ENCODE data around the gene SEC11C. TPM values are rescaled to one million over a fixed set of nuclear protein-coding genes. Genes with fewer than 3 reads are reported as not detected.

The SEC11C gene
- total RNA-seq, 1 donor from 2014 or later: 58.7 TPM

DNA sequence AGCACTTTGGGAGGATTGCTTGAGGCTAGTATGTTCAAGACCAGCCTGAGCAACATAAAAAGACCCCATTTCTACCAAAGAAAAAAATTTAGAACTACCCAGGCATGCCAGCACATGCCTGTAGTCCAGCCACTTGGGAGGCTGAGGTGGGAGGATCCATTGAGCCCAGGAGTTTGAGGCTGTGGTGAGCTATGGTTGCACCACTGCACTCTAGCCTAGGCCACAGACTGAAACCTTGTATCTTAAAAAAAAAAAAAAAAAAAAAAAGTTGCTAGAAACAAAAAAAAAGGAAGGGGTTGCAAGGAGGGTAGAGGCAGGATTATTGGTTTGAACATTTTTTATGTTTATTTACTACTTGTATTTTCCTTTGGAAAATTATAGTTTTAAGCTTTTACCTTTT, 4.8 kb downstream of the SEC11C start:
- no peak for DNase-seq (ENCODE audit: low spot score)

DNA sequence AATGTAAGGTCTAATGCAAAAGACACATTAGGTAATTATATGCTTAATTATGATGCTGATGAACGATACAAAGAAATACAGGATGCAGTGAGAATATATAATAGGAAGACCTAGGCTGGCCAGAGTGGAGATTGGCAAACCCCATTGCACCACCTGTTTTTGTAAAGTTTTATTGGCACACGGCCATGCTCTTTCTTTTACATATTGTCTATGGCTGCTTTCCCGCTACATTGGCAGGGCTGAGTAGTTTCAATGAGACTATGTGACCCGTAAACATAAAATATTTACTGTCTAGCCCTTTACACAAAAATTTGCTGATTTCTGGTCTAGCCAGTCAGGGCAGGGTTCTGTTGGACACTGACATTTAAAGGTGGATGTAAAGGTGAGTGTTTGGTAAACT, 5.4 kb downstream of the SEC11C start:
- DNase-seq (ENCODE audit: low spot score): no peak

DNA sequence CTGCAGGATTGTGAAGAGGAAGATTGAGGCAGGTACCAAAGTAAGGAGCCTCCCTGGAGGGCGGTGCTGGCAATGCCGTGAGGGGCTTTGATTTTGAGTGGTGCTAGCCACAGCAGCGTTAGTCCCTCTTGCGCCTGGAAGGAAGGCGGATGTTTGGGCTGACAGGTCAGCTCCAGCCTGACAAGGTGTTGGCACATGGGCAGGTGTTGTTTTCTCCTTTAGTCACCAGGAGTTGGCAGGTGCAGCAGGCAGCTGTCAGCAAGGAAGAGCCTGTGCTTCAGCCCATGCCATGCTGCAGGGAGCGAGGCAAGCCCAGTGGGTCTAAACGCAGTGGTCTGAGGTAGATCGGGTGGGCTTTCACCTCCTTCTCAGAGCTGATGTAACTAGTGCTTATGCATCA, 8.5 kb downstream of the SEC11C start:
- DNase-seq (ENCODE audit: low spot score): no peak

DNA sequence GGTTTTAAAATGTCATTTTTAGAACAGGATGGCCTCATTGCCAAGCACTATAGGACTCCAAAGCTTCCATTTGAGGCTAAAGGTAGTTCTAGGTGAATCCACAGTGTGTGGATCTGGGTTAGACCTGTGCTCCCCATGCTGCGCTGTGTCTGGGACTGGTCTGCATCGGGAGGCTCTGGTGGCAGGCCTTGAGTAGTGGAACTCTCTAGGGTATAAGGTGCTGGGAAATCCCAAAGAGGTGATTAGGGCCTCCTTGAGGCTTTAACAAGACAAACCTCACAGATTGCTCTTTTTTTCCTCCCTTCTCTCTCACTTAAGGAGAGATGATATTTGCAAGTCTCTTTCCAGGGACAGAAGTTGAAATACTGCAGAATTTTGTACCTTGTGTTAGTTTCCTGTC, 9.3 kb downstream of the SEC11C start:
- no peak for DNase-seq (ENCODE audit: low spot score)

DNA sequence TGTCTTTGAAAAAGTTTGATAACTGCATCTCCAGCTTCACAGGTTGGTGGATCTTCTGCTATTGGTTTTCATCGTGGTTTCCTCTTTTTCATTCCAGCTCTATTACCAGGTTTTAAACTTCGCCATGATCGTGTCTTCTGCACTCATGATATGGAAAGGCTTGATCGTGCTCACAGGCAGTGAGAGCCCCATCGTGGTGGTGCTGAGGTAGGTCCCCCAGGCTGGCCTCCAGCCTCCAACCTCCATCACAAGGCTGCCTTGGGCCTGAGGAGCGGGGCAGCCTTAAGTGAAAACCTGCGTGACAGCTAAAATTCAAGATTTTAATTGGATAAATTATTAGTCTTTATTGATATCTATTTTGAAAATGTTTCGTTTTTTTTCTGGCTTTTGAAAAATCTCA, 9.7 kb downstream of the SEC11C start:
- no peak for DNase-seq (ENCODE audit: low spot score)

DNA sequence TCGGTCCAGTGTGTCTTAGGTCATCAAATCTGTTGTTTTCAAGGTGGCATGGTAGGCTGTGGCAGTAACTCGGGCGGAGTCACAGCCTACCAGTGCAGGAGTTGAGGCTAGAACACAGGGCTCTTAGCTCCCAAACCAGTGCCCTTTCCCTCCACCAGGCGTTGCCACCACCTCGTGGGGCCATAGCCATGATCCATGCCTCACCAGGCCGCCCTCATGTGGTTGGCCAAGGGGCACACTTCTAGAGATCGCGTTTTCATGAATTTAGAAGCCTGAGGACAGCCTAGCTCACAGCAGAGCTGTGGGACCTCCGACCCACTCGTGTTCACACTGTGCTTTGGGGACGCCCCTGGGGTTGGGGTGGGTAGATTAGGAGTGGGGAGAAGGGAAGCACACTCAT, 10.6 kb downstream of the SEC11C start:
- no peak for DNase-seq (ENCODE audit: low spot score)

DNA sequence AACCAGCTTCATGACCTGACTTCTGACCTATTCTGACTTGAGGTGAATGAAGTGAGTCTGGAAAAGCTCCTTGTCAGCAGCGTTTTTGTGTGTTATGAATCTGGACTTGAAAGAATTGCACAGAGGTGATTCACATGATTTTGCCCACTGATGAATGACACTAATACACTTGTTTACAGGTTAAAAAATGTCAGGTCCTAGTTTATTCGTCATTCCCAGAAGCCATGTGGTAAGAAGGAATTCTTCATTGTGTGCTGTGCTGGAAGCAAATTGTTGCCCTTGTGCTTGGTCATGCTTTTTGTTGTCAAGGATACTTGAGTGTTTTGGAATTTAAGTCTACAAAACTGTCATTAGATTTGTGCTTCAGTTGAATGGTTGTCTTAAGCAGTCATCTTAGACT, 15.5 kb downstream of the SEC11C start:
- no peak for DNase-seq (ENCODE audit: low spot score)

DNA sequence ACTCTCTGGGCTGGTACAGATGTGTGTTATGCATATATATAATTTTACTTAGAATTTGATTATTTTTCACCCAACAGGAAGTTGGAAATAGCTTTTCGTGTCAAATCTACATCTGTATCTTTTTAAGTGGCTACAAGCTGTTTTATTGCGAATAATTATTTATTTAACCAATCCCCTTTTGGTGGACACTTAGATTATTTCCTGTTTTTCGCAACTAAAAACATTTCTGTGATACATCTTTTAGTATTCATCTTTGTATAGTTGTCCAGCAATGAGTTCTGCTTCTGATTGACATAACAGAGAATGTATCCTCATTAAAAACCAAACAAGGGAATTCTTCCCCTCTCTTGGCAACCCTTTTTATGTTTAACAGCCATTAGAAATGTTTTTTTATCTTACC, 16.6 kb downstream of the SEC11C start:
- DNase-seq (ENCODE audit: low spot score): no peak

DNA sequence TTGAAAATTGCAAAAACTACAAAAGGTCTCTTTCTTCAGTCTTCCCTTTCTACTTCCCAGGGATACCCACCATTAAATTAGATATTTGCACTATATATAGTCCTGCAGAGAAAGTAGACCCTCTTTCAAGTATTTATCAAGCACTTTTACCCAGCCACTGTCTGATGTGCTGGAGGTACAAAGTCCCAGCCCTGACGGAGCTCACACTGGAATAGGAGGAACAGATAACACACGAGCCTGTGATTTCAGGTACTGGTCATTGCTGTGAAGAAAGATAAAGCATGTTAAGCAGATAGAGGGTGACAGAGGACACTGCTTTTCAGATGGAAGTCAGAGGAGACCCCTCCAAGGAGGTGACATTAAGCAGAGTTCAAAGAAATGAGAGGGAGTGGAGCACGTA, 19.6 kb downstream of the SEC11C start:
- DNase-seq (ENCODE audit: low spot score): no peak

DNA sequence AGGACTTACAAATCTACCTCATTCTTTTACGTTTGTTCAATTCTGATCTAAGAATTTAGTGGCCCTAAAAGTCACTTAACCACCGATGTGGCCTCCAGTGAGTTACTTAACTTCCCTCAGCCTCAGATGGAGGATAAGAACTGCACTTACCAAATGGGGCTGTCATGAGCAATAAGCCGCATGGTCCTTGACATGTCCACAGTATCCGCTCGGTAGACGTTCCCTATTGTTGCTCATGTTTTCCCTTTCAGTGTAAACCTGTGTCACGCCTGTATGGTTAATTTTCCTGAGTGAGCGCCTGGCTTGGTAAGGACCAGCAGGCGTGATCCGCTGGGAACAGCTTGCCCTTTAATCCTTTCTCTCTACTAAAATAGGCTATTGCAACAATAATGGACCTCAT, 20.3 kb downstream of the SEC11C start:
- DNase-seq (ENCODE audit: low spot score): no peak

DNA sequence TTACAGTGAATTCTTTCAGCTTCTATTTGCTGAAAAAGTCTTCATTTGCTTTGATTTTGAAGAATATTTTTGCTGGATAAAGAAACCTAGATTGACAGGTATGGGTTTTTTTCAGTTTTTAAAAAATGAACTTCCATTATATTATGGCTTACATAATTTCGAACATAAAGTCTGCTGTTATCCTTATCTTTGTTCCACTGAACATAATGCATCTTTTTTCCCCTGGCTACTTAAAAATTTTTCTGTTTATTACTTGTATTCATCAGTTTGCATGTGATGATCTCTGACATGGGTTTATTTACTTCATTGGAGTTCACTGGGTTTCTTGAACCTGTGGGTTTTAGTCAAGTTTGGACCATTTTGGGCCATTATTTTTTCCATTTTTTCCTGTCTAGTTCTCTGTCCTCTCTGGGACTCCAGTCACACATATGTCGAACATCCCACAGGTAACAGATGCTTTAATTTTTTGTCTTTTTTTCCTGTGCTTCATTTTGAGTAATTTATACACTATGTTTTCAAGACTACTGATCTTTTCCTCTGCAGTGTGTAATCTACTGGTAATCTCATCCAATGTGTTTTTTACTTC, 33.1 kb downstream of the SEC11C start:
- no peak for DNase-seq (ENCODE audit: low spot score)

DNA sequence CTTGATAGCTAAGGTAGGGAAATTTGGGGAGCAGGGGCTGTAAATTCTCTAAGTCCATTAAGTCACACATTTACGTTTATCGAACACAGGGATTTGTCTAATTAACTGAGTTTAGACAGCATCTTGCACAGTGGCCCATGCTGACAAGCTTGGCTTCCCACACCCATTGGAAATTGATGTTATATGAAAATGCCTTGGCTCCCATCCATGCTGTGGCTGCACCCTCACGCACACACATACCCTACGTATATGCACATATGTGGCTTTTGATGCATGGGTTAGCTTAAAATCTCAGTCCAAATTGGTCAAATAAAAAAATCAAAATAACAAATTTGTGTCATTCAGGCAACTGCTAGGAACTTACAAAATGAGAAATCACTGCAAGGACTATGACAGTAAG, 37.8 kb downstream of the SEC11C start:
- DNase-seq (ENCODE audit: low spot score): no peak

DNA sequence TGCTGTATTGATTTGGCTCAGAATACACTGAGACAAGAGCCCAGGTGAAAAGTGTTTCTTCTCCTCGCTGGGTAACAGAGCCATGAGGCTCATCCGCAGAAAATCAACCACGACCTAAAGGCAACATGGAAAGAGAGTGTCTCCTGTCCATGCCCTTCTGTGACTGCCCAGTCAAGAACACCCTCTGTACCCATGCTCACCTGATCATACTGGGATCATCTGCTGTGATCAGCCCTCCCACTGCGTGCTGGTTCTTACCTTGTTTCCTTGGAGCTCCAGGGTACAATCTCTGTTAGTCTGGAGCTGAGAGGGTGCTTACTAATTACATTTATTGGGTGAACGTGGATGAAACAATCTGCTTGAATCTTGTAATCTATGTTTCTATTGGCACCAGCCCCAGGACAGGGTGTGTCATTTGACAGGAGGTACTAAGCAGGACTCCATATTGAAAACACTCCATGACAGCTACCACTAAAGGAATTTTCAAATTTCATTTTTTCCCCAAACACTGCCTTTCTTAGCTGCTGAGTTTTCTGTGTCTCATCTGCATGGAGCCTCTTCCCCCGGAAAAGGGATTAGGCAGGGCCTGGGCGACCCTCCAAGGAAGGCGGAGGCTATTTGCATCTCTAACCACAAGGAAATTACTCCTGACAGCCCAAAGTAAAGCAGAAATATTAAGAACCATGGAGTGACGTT, 40.6 kb downstream of the SEC11C start:
- no peak for DNase-seq (ENCODE audit: low spot score)

DNA sequence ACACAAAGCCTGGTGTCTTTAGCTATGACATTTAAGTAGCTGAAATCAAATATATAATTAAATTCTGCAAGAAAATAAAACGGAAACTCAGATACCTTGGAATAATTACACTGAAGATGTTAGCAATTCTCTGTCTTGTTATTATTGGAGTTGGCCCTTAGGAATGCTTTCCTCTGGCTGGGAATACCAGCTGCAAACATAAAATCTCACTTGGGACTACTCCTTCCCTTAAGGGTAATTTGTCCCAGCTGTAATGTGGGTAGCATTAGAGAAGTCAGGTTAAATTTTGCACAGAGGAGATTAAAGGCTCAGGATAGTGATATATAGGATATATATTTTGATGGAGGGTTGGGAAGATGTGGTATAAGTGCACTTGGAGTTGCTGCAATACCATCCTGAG, 43.0 kb downstream of the SEC11C start:
- no peak for DNase-seq (ENCODE audit: low spot score)

DNA sequence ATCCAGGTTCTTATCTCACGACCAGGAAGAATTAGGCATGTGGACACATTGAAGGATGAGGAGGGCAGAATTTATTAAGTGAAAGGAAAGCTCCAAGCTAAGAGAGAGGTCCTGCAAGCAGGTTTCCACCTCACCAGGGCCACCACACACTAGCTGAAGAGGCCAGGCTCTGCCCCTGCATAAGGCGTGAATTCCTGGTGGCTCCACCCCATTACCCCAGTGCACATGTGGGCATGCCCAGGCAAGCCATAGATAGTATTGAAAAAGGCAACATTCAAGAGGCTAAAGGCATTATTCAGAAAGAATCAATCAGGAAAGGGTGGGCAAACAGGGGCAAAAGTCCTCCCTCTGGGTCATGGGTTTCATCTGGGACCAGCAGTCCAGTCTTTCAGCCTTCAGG, 49.3 kb downstream of the SEC11C start:
- no peak for DNase-seq (ENCODE audit: low spot score)

DNA sequence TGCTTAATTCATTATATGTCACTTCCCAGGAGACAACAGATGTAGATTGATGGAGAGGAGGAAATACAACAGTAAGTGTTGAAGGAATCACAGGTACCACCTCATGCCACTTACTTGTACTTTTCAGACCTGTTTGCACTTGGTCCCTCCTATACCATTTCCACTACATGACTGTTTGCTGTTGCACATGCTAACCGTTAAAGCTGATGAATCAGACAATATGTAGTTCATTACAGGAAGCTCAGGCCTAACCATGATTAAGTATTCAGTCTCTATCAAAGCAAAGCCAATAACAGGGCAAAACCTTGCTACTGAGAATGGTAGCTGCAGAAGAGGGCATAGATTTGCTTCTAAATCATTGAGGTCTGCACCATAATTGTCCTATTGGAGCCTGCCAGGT, 50.1 kb downstream of the SEC11C start:
- DNase-seq (ENCODE audit: low spot score): no peak

DNA sequence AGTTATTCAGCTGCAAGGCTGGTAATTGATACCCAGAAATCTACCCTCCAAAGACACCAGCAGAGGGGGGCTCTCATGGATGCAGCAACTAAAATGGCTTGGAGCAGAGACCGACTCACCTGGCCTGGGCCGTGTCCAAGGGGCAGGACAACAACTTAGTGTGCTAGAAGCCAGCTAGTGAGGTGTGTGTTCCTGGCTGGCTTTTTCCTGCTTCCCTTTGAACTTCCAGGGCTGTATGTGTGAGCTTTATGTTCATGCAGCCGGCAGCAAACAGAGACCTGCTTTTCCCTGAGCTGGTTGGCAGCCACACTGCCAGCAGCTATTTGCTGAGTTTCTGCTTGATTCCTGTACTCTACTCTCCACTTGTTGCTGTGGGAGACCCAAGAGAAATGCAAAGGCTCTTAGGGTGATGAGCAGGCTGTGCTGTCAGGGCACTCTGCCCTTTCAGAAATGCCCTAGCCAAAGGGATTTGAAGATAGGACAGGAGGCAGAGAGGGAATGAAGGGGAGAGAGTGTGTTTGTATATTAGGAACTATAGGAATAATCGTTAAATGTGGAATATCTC, 56.6 kb downstream of the SEC11C start:
- no peak for DNase-seq (ENCODE audit: low spot score)

DNA sequence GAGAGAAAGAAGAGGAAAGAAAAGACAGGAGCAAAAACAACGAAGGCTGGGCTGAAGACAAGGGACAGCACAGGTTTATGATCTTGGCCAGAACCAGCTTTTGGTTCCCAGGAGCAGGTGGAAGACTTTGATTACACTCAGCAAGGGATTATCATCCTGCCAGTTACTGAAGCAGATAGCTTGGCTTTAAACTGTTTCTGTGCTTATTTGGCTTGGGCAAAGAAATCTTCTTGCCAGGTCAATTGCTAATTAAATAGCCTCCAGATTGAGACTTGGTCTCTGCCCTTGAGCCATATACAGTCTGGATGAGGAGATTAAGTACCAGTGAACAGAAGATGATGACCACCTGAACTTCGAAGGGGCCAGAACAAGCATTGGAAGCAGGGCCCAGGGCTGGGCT, 58.0 kb downstream of the SEC11C start:
- DNase-seq (ENCODE audit: low spot score): no peak

DNA sequence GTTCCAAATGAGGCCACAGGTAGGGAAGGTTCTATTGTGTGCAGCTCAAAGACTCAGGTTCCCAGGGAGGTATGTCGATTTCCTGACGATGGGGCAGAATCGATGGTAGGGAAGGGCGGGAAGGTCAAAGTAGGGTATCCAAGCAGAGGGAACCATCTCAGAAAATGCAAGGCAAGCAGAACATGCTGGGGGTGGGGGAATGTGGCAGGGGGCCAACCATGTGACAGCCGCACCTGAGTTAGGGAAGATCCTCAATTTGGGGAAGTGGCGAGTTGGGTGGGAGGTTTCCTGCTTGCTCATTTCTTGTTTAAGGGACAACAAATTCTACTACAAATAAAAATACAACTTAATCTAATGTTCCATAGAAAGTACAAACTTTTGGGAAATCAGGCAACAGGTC, 58.5 kb downstream of the SEC11C start:
- no peak for DNase-seq (ENCODE audit: low spot score)

DNA sequence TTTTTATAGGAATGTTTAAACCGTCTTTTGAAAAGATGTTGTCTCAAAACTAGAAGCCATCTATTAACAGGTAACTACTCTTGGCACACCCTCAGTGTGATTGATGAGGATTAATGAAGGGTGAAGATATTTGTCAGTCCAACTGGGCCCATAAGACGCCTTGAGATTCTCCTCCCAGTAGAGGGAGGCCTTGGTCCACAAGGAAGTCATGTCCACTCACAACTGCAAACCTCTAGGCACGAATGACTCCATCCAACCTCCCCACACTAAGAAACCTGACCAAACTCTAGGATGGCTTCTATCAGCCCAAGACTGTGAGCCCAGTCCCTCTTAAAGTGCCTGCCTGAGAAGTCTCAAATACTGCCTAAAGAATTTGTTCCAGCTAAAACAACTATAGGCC, 61.1 kb downstream of the SEC11C start:
- DNase-seq (ENCODE audit: low spot score): no peak

DNA sequence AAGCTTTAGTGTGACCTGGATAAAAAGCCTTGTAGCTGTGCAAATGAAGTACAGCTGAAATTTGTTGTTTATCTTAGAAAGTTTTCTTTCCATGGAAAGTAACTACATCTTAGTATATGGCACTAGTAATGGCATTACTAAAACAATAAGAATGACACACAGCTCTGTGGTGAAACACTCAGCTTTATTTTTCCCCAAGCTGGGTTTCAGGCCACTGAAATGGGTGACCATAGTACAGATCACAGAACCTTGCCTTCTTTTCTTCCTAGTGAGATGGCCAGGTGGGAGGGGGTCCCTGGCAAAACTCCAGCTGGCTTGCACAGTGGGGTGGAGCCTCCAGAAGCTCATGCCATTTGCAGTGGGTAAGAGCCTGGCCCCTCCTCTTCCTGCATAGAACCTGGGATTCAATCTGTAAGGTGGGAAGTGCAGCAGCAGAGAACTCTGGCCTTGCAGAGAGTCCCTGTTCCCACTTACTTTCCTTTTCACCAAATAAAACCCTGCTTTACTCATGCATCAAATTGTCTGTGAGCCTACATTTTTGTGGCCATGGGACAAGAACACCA, 62.7 kb downstream of the SEC11C start:
- DNase-seq (ENCODE audit: low spot score): no peak

DNA sequence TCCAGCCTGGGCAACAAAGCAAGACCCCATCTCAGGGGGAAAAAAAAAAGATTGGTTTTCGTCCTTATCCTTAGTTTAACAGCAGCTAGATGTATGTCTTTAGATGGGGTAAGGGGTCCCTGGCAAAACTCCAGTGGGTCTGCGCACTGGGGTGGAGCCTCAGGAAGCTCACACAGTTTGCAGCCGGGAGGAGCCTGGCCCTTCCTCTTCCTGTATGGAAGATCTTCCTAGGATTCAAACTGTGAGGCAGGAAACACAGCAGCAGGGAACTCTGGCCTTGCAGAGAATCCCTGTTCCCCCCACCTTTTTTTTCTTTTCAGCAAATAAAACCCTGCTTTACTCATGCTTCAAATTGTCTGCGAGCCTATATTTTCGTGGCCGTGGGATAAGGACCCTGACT, 67.8 kb downstream of the SEC11C start:
- DNase-seq (ENCODE audit: low spot score): no peak
